Tibial nerve (tissue), 4 donors: Measurements from ENCODE around the gene VTI1A. TPM values are rescaled to one million over a fixed set of nuclear protein-coding genes. Genes with fewer than 3 reads are reported as not detected.
"Not testable (repeated sequence)": the region's sequence is repeated elsewhere in the genome, so short reads cannot be mapped to it uniquely, and the experiment has no call there.

ENCODE experiments used
- DNase-seq, 2 donors: peaks; one replicate each; pipeline ENCODE4 v3.0.0-alpha.2; 2019; ENCODE audit warnings: low spot score in 2 of 2
- H3K27ac ChIP-seq, 4 donors: fragments of 200-600 bp; sonication (generic) in 3 of 4; one replicate each; pipeline ENCODE4 v1.5.1; 2017 to 2019; ENCODE audit warnings: mild to moderate bottlenecking in 1 of 4
- H3K27me3 ChIP-seq, 2 donors: fragments of 200-600 bp; sonication (generic) in 1 of 2; one replicate each; pipeline versions ENCODE4 v1.5.1 to v1.6.0; 2017 to 2019
- H3K36me3 ChIP-seq, 3 donors: fragments of 200-600 bp; sonication (generic); one replicate each; pipeline ENCODE4 v1.5.1; 2018 to 2019
- H3K4me1 ChIP-seq, 4 donors: fragments of 200-600 bp; sonication (generic) in 3 of 4; one replicate each; pipeline ENCODE4 v1.5.1; 2017 to 2019
- H3K4me3 ChIP-seq, 4 donors: fragments of 200-600 bp; sonication (generic) in 3 of 4; one replicate each; pipeline ENCODE4 v1.5.1; 2017 to 2019; ENCODE audit warnings: mild to moderate bottlenecking in 1 of 4, moderate library complexity in 1 of 4
- H3K9me3 ChIP-seq, 4 donors: fragments of 200-600 bp; sonication (generic) in 3 of 4; one replicate each; pipeline ENCODE4 v1.5.1; 2017 to 2019
- CTCF ChIP-seq, 5 experiments: fragments of 200-600 bp in 3 of 5; fragments of 450-650 bp in 2 of 5; sonication (generic) in 3 of 5; IDR thresholded peaks; one replicate each; pipeline ENCODE4 v1.5.1; 2016 to 2019; ENCODE audit warnings: antibody characterized with exemption in 5 of 5, mild to moderate bottlenecking in 3 of 5, moderate library complexity in 2 of 5
- EP300 ChIP-seq, 2 donors: sonication (generic); formaldehyde crosslinking; IDR thresholded peaks; one replicate each; pipeline ENCODE4 v1.6.1; 2017; ENCODE audit warnings: antibody characterized with exemption in 2 of 2, mild to moderate bottlenecking in 1 of 2
- POLR2A ChIP-seq, 2 donors: fragments of 450-650 bp; IDR thresholded peaks; one replicate each; pipeline ENCODE4 v1.6.1; 2017; ENCODE audit warnings: antibody characterized with exemption in 2 of 2, mild to moderate bottlenecking in 2 of 2, moderate library complexity in 2 of 2
- WGBS, 2 donors: methylation state at CpG; one replicate each; pipeline ENCODE4 v1.1.5; 2018; 5-methylcytosine and 5-hydroxymethylcytosine counted together
- small RNA-seq: library from RNA; depleted of rRNA; stranded (forward); fragments of <200 nt; gene quantifications from one replicate; pipeline ENCODE3, GENCODE V24; 2016
- total RNA-seq, 4 donors: library from RNA; depleted of rRNA; stranded (reverse); fragments of >200 nt; gene quantifications; one replicate each; pipeline ENCODE4 v1.1.0, GENCODE V29; 2016

Gene VTI1A
- total RNA-seq, 4 donors from 2014 or later: 96.5 to 253 (median 127) TPM

GRCh38 chr10:112855134-112855533 lies 408.1 kb downstream of the VTI1A start:
- Histone ChIP-seq H3K9me3 (peaks cover 0 to 2% (median 0%) of the 10 kb centered on the region in 4 donors), H3K27me3 (no peaks in the 10 kb centered on the region), H3K27ac (no peak overlapping the region), H3K4me3 (no peak overlapping the region), H3K4me1 (peaks cover 0 to 16% (median 0%) of the 10 kb centered on the region in 4 donors), H3K36me3 (no peaks in the 10 kb centered on the region)
- 63 to 76% methylated on average over 4 of the region's 4 CpGs for WGBS, 2 donors
- TF ChIP-seq EP300 (IDR thresholded peaks at IDR 0.05): no peak
- no peak for TF ChIP-seq POLR2A (IDR thresholded peaks at IDR 0.05)
- TF ChIP-seq CTCF (IDR thresholded peaks at IDR 0.05): no peak
- DNase-seq: no peak

DNA sequence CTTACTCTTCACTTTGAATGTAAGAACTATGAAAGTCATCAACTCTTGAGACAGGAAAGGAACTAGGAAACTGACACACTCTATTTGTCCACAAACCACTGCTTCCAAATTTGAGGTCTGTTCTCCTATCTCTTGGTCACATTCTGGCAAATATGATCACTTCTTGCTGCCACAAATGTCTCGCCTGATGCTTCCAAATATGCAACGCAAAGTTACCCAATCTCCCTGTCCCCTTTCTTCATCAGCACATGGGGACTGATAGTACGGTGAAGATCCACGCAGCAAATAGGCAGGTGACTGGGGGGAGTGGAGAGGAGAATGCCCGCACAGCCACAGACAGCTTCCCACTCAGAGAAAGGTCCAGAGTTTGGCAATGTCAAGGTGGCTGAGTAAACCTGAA lies 410.5 kb downstream of the VTI1A start:
- 95 to 100% methylated on average over 5 of the region's 5 CpGs for WGBS, 2 donors
- Histone ChIP-seq H3K27me3 (no peaks in the 10 kb centered on the region), H3K9me3 (peaks cover 0 to 5% (median 0%) of the 10 kb centered on the region in 4 donors), H3K27ac (no peak overlapping the region), H3K36me3 (no peaks in the 10 kb centered on the region), H3K4me3 (no peak overlapping the region), H3K4me1 (peaks cover 0 to 10% (median 0%) of the 10 kb centered on the region in 4 donors)
- TF ChIP-seq CTCF (IDR thresholded peaks at IDR 0.05): no peak
- TF ChIP-seq POLR2A (IDR thresholded peaks at IDR 0.05): no peak
- no peak for TF ChIP-seq EP300 (IDR thresholded peaks at IDR 0.05)
- no peak for DNase-seq

DNA sequence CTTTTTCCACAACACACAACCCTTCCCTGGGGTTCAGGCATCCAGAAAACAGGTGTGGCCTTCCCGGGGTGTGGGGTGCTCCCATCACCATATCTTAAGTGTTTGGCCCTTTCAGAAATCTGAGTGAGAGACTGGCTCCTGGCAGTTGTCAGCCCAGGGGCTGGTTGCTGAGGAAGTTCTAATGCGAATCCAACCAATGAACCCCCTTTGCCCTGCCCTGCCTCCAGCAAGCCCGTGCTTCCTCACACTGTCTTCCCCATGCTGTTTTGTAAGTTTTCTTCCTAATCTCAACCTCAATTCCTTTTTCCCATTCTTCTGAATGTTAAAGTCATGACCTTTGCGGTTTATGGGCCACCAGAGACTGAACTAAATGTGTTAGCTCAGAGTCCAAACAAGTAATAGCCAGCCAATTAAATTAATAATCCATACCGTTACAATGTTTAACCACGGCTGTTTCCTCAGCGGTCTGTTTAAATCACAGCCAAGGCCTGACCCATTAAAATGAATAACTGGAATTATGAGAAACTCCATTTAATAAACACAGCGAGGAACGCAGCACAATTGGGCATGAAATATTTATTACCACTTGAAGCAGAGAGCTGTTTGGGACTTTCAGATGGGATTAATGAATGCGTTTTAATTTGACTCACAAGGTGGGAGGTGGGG lies 412.1 kb downstream of the VTI1A start:
- DNase-seq: no peak
- Histone ChIP-seq H3K27ac (no peak overlapping the region), H3K27me3 (no peaks in the 10 kb centered on the region), H3K4me3 (no peak overlapping the region), H3K36me3 (peaks cover 0 to 1% (median 0%) of the 10 kb centered on the region in 3 donors), H3K4me1 (peaks cover 0 to 10% (median 0%) of the 10 kb centered on the region in 4 donors), H3K9me3 (peaks cover 0 to 19% (median 1%) of the 10 kb centered on the region in 4 donors)
- TF ChIP-seq POLR2A (IDR thresholded peaks at IDR 0.05): no peak
- TF ChIP-seq EP300 (IDR thresholded peaks at IDR 0.05): no peak
- TF ChIP-seq CTCF (IDR thresholded peaks at IDR 0.05): no peak
- 48 to 56% methylated on average over 10 of the region's 10 CpGs for WGBS, 2 donors

DNA sequence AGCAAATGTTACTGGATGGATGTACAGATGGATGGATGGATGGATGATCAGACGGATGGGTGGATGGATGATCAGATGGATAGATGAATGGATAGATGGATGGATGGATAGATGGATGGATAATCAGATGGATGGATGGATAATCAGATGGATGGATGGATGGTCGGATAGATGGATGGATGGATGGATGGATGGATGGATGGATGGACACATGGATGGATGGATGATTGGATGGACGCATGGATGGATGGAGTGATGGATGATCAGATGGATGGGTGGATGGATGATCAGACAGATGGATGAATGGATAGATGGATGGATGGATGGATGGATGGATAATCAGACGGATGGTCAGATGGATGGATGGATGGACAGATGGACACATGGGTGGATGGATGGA lies 412.8 kb downstream of the VTI1A start:
- 92 to 95% methylated on average over 4 of the region's 4 CpGs for WGBS, 2 donors
- Histone ChIP-seq H3K9me3 (peaks cover 0 to 25% (median 2%) of the 10 kb centered on the region in 4 donors), H3K4me3 (no peak overlapping the region), H3K27me3 (no peaks in the 10 kb centered on the region), H3K36me3 (peaks cover 0 to 7% (median 0%) of the 10 kb centered on the region in 3 donors), H3K4me1 (peaks cover 0 to 10% (median 0%) of the 10 kb centered on the region in 4 donors), H3K27ac (no peak overlapping the region)
- DNase-seq: no peak
- TF ChIP-seq EP300 (IDR thresholded peaks at IDR 0.05) (no peak), CTCF (IDR thresholded peaks at IDR 0.05) (no peak), POLR2A (IDR thresholded peaks at IDR 0.05) (no peak)

DNA sequence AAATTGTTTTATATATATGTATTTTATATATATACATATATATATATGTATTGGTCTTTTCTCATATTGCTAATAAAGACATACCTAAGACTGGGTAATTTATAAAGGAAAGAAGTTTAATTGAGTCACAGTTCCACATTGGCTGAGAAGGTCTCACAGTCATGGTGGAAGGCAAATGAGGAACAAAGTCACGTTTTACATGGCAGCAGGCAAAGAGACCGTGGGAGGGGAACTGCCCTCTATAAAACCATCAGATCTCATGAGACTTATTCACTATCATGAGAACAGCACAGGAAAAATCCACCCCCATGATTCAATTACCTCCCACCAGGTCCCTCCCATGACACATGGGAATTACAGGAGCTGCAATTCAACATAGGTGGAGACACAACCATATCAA lies 416.4 kb downstream of the VTI1A start:
- H3K27me3 ChIP-seq, H3K27ac ChIP-seq, H3K4me3 ChIP-seq, H3K4me1 ChIP-seq, DNase-seq, H3K36me3 ChIP-seq: not testable (repeated sequence)
- H3K9me3 ChIP-seq: peaks cover 0 to 27% (median 2%) of the 10 kb centered on the region in 4 donors
- WGBS, 2 donors: 81 to 90% methylated on average over 2 of the region's 2 CpGs

Small RNA genes lying within 50 kb of the gene (small RNA-seq; reads per million reads assigned to genes)
- gene AC022018.1 (not detected), gene MIR4295 (not detected)

Other genes starting within 250 kb of the VTI1A start
- not detected for gene TECTB, start 163.8 kb upstream of the VTI1A start, total RNA-seq
- gene ACSL5, start 73.1 kb upstream of the VTI1A start, total RNA-seq: 10 to 100 TPM; 12.2 to 22.7 (median 13.1) TPM
- gene ZDHHC6, start 301 bp upstream of the VTI1A start, total RNA-seq: 10 to 100 TPM; 20.2 to 44.1 (median 31.8) TPM